HepG2 (cell line): Measurements from ENCODE around the gene GPBAR1. TPM values are rescaled to one million over a fixed set of nuclear protein-coding genes. Genes with fewer than 3 reads are reported as not detected.
A peak's percentile ranks its signal among the peaks of the same experiment; 100 is the strongest.

ENCODE experiments used
- ATAC-seq: fragments of 200-7000 bp; cut with Tn5 transposase; 3 replicates; pipeline ENCODE4 v1.9.1; 2020; ENCODE audit warnings: mild to moderate bottlenecking, moderate library complexity
- BruUV-seq: library from RNA; stranded (reverse); fragments of 400-500 nt; replicated peaks from 2 replicates; lab custom pipeline; 2021; lab: Mats Ljungman, UMichigan
- CTCF ChIA-PET: fragments of 300-600 bp; formaldehyde crosslinking; extraction: SDS; loops from one replicate; lab custom pipeline; 2021; ENCODE audit warnings: low total read pairs, inconsistent platforms, low intra/inter-chr PET ratio; lab: Yijun Ruan, JAX
- POLR2A ChIA-PET: fragments of 350-600 bp; sonication (Branson Sonifier 250); formaldehyde crosslinking; loops from one replicate; lab custom pipeline; 2020; ENCODE audit warnings: antibody characterized with exemption, inconsistent platforms; lab: Yijun Ruan, JAX
- DNase-seq: peaks from one replicate; pipeline ENCODE4 v3.0.0-alpha.2; 2015; ENCODE audit warnings: low spot score
- FAIRE-seq: peaks from 3 replicates; lab custom pipeline; 2011; peaks lifted over from hg19 to GRCh38; lab: Jason Lieb, UNC
- H2AFZ ChIP-seq: one replicate; pipeline ENCODE4 v1.6.1; 2011; ENCODE audit warnings: low read length, inconsistent platforms
- H3K27ac ChIP-seq: fragments of 300-600 bp; 3 replicates; pipeline ENCODE4 v1.8.0; 2011; ENCODE audit warnings: mixed run types, mild to moderate bottlenecking, mixed read lengths, low read length, inconsistent platforms; ENCODE audit not compliant: insufficient read depth; ENCODE audit errors: extremely low read length
- H3K27me3 ChIP-seq, 2 experiments: fragments of 200-600 bp in 1 of 2; 2 replicates in 1 of 2; 3 replicates in 1 of 2; pipeline versions ENCODE4 v1.6.0 to v1.8.0; 2011; ENCODE audit warnings: low read length in 2 of 2, mild to moderate bottlenecking in 2 of 2, moderate library complexity in 2 of 2, inconsistent platforms in 1 of 2; ENCODE audit not compliant: insufficient read depth in 2 of 2, control insufficient read depth in 1 of 2
- H3K36me3 ChIP-seq, 2 experiments: fragments of 200-600 bp in 1 of 2; replicated peaks in 1 of 2; 2 replicates in 1 of 2; 3 replicates in 1 of 2; pipeline versions ENCODE4 v1.5.1 to v1.8.0; 2011; ENCODE audit warnings: low read length in 2 of 2, inconsistent platforms in 1 of 2; ENCODE audit not compliant: insufficient read depth in 2 of 2, control insufficient read depth in 1 of 2
- H3K4me1 ChIP-seq: 2 replicates; pipeline ENCODE4 v1.5.1; 2012; ENCODE audit warnings: low read length, inconsistent platforms; ENCODE audit not compliant: insufficient read depth
- H3K4me2 ChIP-seq: 2 replicates; pipeline ENCODE4 v1.6.0; 2011; ENCODE audit warnings: low read depth, low read length, inconsistent platforms
- H3K4me3 ChIP-seq, 3 experiments: fragments of 200-600 bp in 1 of 3; sonication (generic), shearing (Covaris generic) in 1 of 3; replicated peaks in 1 of 3; 2 replicates each; pipeline ENCODE4 v1.5.1; 2011 to 2016; ENCODE audit warnings: low read length in 3 of 3, inconsistent platforms in 2 of 3, low read depth in 2 of 3, mild to moderate bottlenecking in 2 of 3, control low read depth in 1 of 3, mixed read lengths in 1 of 3; ENCODE audit not compliant: insufficient read depth in 1 of 3
- H3K79me2 ChIP-seq: one replicate; pipeline ENCODE4 v1.6.1; 2011; ENCODE audit warnings: low read length, inconsistent platforms; ENCODE audit not compliant: insufficient read depth
- H3K9ac ChIP-seq: 2 replicates; pipeline ENCODE4 v1.6.0; 2011; ENCODE audit warnings: mild to moderate bottlenecking, low read depth, low read length, inconsistent platforms; ENCODE audit not compliant: insufficient read depth
- H3K9me3 ChIP-seq: 2 replicates; pipeline ENCODE4 v1.5.1; 2012; ENCODE audit warnings: mild to moderate bottlenecking, low read length
- H4K20me1 ChIP-seq: 2 replicates; pipeline ENCODE4 v1.6.0; 2011; ENCODE audit warnings: inconsistent platforms, mild to moderate bottlenecking, low read length, moderate library complexity; ENCODE audit not compliant: insufficient read depth
- CERS6 ChIP-seq: sonication (generic); formaldehyde crosslinking; IDR thresholded peaks from 2 replicates; pipeline ENCODE4 v1.5.0; 2020; ENCODE audit warnings: missing genetic modification reagents
- FOXK1 ChIP-seq: sonication (generic); formaldehyde crosslinking; IDR thresholded peaks from 2 replicates; pipeline ENCODE4 v1.4.0; 2020; ENCODE audit warnings: low read depth, missing genetic modification reagents, borderline replicate concordance
- KDM5A ChIP-seq: fragments of 200-600 bp; sonication (generic); IDR thresholded peaks from 2 replicates; pipeline ENCODE4 v1.7.0; 2018; ENCODE audit warnings: antibody characterized with exemption, mild to moderate bottlenecking, low read length, borderline replicate concordance
- MXD1 ChIP-seq: sonication (generic); formaldehyde crosslinking; IDR thresholded peaks from 2 replicates; pipeline ENCODE4 v1.4.0; 2020; ENCODE audit warnings: mild to moderate bottlenecking, missing genetic modification reagents
- NFIC ChIP-seq: IDR thresholded peaks from 2 replicates; pipeline ENCODE4 v1.6.1; 2012; ENCODE audit warnings: mild to moderate bottlenecking, low read length, inconsistent platforms
- POLR2A ChIP-seq, 2 experiments: IDR thresholded peaks; 2 replicates each; pipeline ENCODE4 v1.6.1; 2011; ENCODE audit warnings: low read depth in 2 of 2, low read length in 2 of 2, mild to moderate bottlenecking in 1 of 2, moderate library complexity in 1 of 2; ENCODE audit not compliant: insufficient read depth in 1 of 2
- RBFOX2 ChIP-seq: fragments of 200-400 bp; formaldehyde crosslinking; IDR thresholded peaks from 2 replicates; pipeline ENCODE4 v1.6.1; 2017; ENCODE audit warnings: low read depth, mild to moderate bottlenecking, low read length
- SP140L ChIP-seq: sonication (generic); formaldehyde crosslinking; IDR thresholded peaks from 2 replicates; pipeline ENCODE4 v1.4.0; 2020; ENCODE audit warnings: missing genetic modification reagents, borderline replicate concordance
- TOE1 ChIP-seq: sonication (generic); formaldehyde crosslinking; IDR thresholded peaks from 2 replicates; pipeline ENCODE4 v1.4.0; 2020; ENCODE audit warnings: mild to moderate bottlenecking, missing genetic modification reagents
- ZBTB7A ChIP-seq: sonication (generic); formaldehyde crosslinking; IDR thresholded peaks from 2 replicates; pipeline ENCODE4 v1.8.0; 2022; ENCODE audit warnings: mild to moderate bottlenecking, missing genetic modification reagents
- ZFP37 ChIP-seq: sonication (generic); formaldehyde crosslinking; IDR thresholded peaks from 2 replicates; pipeline ENCODE4 v1.4.0; 2020; ENCODE audit warnings: missing genetic modification reagents, borderline replicate concordance
- ZNF383 ChIP-seq: sonication (generic); formaldehyde crosslinking; IDR thresholded peaks from 2 replicates; pipeline ENCODE4 v1.4.0; 2020; ENCODE audit warnings: missing genetic modification reagents, mild to moderate bottlenecking, borderline replicate concordance
- WGBS: methylation state at CpG from one replicate; pipeline ENCODE4 v1.1.6; 2017; ENCODE audit warnings: low lambda C conversion rate; 5-methylcytosine and 5-hydroxymethylcytosine counted together
- in situ Hi-C: cut with HindIII; loops from 2 replicates; pipeline ENCODE4 v1.10.0; 2017; ENCODE audit warnings: low pct_unique_long_range_greater_than_20kb; ENCODE audit not compliant: extremely low pct_ligation_motif_present
- intact Hi-C: fragments of 100-400 bp; cut with micrococcal nuclease; formaldehyde crosslinking; loops from one replicate; pipeline ENCODE4 v1.10.0; 2022; ENCODE audit not compliant: unreplicated experiment
- polyA plus RNA-seq, 8 experiments: library from polyadenylated mRNA; depleted of rRNA in 3 of 8; stranded (reverse) in 7 of 8; unstranded in 1 of 8; fragments of >200 nt; fragmentation: Illumina TruSeq in 4 of 8; extraction: Trizol in 4 of 8; gene quantifications; 2 replicates each; pipeline versions ENCODE4 v1.2.1 to v1.2.3, GENCODE V29; 2011 to 2016; ENCODE audit warnings: low read depth in 4 of 8, missing spikeins in 1 of 8, mixed read lengths in 1 of 8; ENCODE audit not compliant: insufficient read depth in 1 of 8
- total RNA-seq, 5 experiments: library from RNA; depleted of rRNA; stranded (reverse); fragments of >200 nt; fragmentation: Illumina TruSeq; extraction: Trizol; gene quantifications; 2 replicates each; pipeline ENCODE4 v1.2.3, GENCODE V29; 2016; ENCODE audit warnings: low read depth in 1 of 5
- TF ChIP-seq, protein P1 (sequence below): sonication (generic); formaldehyde crosslinking; IDR thresholded peaks from 2 replicates; pipeline ENCODE4 v1.4.0; 2020; ENCODE audit warnings: missing genetic modification reagents
- TF ChIP-seq, protein P2 (sequence below): sonication (generic); formaldehyde crosslinking; IDR thresholded peaks from 2 replicates; pipeline ENCODE4 v1.4.0; 2020; ENCODE audit warnings: missing genetic modification reagents, borderline replicate concordance

Gene GPBAR1
- total and polyA plus RNA-seq, 2 of the 13 experiments (the other 11 are each of a cell fraction or from before 2014, with no cell fraction given) = 0.05 to 0.09 TPM

GRCh38 chr2:218278531-218279360 is 17.9 kb downstream of the GPBAR1 start:
- no peak overlapping the region for H2AFZ ChIP-seq
- ChIA-PET CTCF (no interaction called here), POLR2A (interaction anchor here (1.3 kb wide), 1 partner anchor 9 kb away, joined by 3 read pairs; no protein-coding TSS in a partner anchor)
- FAIRE-seq (no peak), DNase-seq (no peak), ATAC-seq (no peak)
- in situ Hi-C loops = loop anchor here (10.0 kb wide), 1 partner anchor 186 kb away; no protein-coding TSS in a partner anchor
- peaks cover 2% of the 10 kb centered on the region for H3K4me1 ChIP-seq
- 93% methylated on average over 12 of the region's 16 CpGs for WGBS
- no TSS peak for BruUV-seq
- no peak overlapping the region for H3K9ac ChIP-seq
- H3K27me3 ChIP-seq = no peaks in the 10 kb centered on the region
- H3K36me3 ChIP-seq = peaks cover 61 to 94% of the 10 kb centered on the region in 2 experiments
- no peak overlapping the region for H3K4me2 ChIP-seq
- H3K27ac ChIP-seq = no peak overlapping the region
- H3K4me3 ChIP-seq = no peak overlapping the region
- H3K9me3 ChIP-seq = no peaks in the 10 kb centered on the region
- peaks cover 16% of the 10 kb centered on the region; the same call in 1 of the 2 replicates for H4K20me1 ChIP-seq
- intact Hi-C loops = no loop called here
- H3K79me2 ChIP-seq = peaks cover 6% of the 10 kb centered on the region
- TF ChIP-seq POLR2A (IDR thresholded peaks at IDR 0.05; ENCODE audit: insufficient read depth in 1 of 2, low read depth in 2 of 2, low read length in 2 of 2) = 0 out of 4 replicates have a peak, but pooled peaks of 1 of the 2 experiments have one; percentile 13
- TF ChIP-seq NFIC = no peak
- TF ChIP-seq, protein P1, sequence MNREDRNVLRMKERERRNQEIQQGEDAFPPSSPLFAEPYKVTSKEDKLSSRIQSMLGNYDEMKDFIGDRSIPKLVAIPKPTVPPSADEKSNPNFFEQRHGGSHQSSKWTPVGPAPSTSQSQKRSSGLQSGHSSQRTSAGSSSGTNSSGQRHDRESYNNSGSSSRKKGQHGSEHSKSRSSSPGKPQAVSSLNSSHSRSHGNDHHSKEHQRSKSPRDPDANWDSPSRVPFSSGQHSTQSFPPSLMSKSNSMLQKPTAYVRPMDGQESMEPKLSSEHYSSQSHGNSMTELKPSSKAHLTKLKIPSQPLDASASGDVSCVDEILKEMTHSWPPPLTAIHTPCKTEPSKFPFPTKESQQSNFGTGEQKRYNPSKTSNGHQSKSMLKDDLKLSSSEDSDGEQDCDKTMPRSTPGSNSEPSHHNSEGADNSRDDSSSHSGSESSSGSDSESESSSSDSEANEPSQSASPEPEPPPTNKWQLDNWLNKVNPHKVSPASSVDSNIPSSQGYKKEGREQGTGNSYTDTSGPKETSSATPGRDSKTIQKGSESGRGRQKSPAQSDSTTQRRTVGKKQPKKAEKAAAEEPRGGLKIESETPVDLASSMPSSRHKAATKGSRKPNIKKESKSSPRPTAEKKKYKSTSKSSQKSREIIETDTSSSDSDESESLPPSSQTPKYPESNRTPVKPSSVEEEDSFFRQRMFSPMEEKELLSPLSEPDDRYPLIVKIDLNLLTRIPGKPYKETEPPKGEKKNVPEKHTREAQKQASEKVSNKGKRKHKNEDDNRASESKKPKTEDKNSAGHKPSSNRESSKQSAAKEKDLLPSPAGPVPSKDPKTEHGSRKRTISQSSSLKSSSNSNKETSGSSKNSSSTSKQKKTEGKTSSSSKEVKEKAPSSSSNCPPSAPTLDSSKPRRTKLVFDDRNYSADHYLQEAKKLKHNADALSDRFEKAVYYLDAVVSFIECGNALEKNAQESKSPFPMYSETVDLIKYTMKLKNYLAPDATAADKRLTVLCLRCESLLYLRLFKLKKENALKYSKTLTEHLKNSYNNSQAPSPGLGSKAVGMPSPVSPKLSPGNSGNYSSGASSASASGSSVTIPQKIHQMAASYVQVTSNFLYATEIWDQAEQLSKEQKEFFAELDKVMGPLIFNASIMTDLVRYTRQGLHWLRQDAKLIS (CRISPR knock-in tag) = no peak
- TF ChIP-seq CERS6 (CRISPR knock-in tag) = no peak
- TF ChIP-seq ZFP37 (CRISPR knock-in tag) = no peak
- no peak for TF ChIP-seq SP140L
- TF ChIP-seq FOXK1 (CRISPR knock-in tag) = no peak
- peak; percentile 48; the same call in 1 of the 2 replicates for TF ChIP-seq RBFOX2
- no peak for TF ChIP-seq TOE1 (CRISPR knock-in tag)
- no peak for TF ChIP-seq ZNF383 (CRISPR knock-in tag)
- TF ChIP-seq MXD1 = no peak
- no peak for TF ChIP-seq KDM5A
- TF ChIP-seq, protein P2, sequence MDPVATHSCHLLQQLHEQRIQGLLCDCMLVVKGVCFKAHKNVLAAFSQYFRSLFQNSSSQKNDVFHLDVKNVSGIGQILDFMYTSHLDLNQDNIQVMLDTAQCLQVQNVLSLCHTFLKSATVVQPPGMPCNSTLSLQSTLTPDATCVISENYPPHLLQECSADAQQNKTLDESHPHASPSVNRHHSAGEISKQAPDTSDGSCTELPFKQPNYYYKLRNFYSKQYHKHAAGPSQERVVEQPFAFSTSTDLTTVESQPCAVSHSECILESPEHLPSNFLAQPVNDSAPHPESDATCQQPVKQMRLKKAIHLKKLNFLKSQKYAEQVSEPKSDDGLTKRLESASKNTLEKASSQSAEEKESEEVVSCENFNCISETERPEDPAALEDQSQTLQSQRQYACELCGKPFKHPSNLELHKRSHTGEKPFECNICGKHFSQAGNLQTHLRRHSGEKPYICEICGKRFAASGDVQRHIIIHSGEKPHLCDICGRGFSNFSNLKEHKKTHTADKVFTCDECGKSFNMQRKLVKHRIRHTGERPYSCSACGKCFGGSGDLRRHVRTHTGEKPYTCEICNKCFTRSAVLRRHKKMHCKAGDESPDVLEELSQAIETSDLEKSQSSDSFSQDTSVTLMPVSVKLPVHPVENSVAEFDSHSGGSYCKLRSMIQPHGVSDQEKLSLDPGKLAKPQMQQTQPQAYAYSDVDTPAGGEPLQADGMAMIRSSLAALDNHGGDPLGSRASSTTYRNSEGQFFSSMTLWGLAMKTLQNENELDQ (CRISPR knock-in tag) = no peak
- no peak for TF ChIP-seq ZBTB7A (CRISPR knock-in tag)
